ENCODE results near the gene C1orf185. TPM values are rescaled to one million over a fixed set of nuclear protein-coding genes. Genes with fewer than 3 reads are reported as not detected.

The C1orf185 gene
- total RNA-seq = not detected

DNA sequence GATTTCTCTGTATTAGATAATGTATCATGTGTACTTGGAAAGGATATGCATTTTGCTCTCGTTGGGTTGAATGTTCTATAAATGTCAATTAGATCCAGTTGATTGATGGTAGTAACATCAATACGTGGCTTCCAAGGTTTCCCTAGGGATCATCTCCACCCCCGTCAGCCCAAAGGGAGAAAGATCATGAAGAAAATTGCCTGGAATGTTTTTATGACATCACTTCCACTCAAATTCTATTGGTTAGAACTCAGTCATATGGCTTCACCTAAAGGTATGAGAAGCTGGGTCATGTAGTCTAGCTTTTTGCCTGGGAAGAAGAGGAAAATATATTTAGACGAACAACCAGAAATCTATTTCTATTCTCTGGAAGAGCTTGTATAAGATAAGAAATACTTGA is at the start of gene C1orf185:
C1orf185 (plus strand) TSS at position 253 of the 400 bp plus-strand sequence; CDS start at position 259, 6 bp downstream.
- no peaks in the 10 kb centered on the region for H3K27me3 ChIP-seq
- H3K36me3 ChIP-seq = no peaks in the 10 kb centered on the region
- no peak for DNase-seq (ENCODE audit: low spot score in 2 of 2)
- no peaks in the 10 kb centered on the region for H3K9me3 ChIP-seq
- no peak within 1 kb of the TSS for H3K4me3 ChIP-seq
- WGBS = 37% methylated on average over 4 of the region's 4 CpGs
- no peaks in the 10 kb centered on the region for H3K4me1 ChIP-seq
- no peak within 1 kb of the TSS for H3K27ac ChIP-seq
- TF ChIP-seq EP300 (IDR thresholded peaks at IDR 0.05) (no peak), POLR2AphosphoS5 (IDR thresholded peaks at IDR 0.05) (no peak), POLR2A (IDR thresholded peaks at IDR 0.05) (no peak)
- TF ChIP-seq, protein P1, sequence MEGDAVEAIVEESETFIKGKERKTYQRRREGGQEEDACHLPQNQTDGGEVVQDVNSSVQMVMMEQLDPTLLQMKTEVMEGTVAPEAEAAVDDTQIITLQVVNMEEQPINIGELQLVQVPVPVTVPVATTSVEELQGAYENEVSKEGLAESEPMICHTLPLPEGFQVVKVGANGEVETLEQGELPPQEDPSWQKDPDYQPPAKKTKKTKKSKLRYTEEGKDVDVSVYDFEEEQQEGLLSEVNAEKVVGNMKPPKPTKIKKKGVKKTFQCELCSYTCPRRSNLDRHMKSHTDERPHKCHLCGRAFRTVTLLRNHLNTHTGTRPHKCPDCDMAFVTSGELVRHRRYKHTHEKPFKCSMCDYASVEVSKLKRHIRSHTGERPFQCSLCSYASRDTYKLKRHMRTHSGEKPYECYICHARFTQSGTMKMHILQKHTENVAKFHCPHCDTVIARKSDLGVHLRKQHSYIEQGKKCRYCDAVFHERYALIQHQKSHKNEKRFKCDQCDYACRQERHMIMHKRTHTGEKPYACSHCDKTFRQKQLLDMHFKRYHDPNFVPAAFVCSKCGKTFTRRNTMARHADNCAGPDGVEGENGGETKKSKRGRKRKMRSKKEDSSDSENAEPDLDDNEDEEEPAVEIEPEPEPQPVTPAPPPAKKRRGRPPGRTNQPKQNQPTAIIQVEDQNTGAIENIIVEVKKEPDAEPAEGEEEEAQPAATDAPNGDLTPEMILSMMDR (IDR thresholded peaks at IDR 0.05) = no peak

DNA sequence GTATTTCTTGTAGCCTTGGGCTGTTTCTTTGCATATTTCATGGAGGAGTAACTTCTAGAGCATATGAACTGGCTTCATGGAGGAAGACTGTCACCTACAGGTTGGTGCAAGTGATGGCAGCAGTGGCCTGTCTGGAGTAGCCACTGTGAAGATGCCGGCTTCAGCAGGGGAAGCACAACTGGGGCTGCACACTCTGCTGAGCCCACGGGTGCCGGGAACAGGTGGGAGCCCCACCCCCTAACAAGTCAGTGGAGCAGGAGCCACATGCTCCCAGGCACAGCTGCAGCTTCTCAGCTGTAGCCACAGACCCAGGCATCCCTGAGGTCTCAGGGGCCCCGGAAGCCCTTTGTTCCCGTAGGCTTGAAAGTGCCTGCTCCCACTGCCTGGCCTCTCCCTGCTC is 43.2 kb upstream of the C1orf185 start:
- no peak for TF ChIP-seq POLR2A (IDR thresholded peaks at IDR 0.05)
- 78% methylated on average over 3 of the region's 5 CpGs for WGBS
- H3K27ac ChIP-seq = no peak overlapping the region
- H3K4me1 ChIP-seq = no peaks in the 10 kb centered on the region
- H3K36me3 ChIP-seq = no peaks in the 10 kb centered on the region
- DNase-seq (ENCODE audit: low spot score in 2 of 2) = no peak
- H3K4me3 ChIP-seq = no peak overlapping the region
- H3K27me3 ChIP-seq = no peaks in the 10 kb centered on the region
- H3K9me3 ChIP-seq = peaks cover 10% of the 10 kb centered on the region

DNA sequence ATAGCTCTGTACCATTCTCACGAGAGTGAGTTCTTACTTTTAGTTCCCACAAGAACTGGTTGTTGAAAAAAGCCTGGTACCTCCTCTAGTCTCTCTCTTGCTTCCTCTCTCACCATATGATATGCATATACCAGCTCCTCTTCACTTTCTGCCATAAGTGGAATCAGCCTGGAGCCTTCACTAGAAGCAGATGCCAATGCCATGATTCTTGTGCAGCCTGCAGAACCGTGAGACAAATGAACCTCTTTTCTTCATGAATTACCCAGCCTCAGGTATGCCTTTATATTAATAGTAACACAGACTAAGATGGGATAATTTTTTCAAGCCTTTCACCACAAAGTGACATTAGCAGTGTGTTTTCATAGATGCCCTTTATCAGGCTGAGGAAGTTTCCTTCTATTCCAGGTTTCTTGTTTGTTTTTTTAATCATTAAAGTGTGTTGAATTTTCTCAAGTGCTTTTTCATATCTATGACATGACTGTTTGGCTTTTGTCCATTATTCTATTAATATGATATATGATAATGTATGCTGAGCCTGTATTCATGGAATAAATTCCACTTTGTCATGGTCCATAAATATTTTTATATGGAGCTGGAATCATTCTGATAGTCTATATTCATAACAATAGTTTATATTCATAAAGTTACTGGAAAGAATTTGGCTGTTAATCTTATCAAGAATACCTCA is 40.7 kb upstream of the C1orf185 start:
- Histone ChIP-seq H3K9me3 (peaks cover 9% of the 10 kb centered on the region), H3K27ac (no peak overlapping the region), H3K4me1 (no peaks in the 10 kb centered on the region), H3K4me3 (no peak overlapping the region), H3K27me3 (no peaks in the 10 kb centered on the region), H3K36me3 (no peaks in the 10 kb centered on the region)
- WGBS = 25% methylated on average over 2 of the region's 2 CpGs
- TF ChIP-seq, protein P1 (IDR thresholded peaks at IDR 0.05) = no peak
- TF ChIP-seq POLR2AphosphoS5 (IDR thresholded peaks at IDR 0.05) (no peak), EP300 (IDR thresholded peaks at IDR 0.05) (no peak), POLR2A (IDR thresholded peaks at IDR 0.05) (no peak)
- no peak for DNase-seq (ENCODE audit: low spot score in 2 of 2)

DNA sequence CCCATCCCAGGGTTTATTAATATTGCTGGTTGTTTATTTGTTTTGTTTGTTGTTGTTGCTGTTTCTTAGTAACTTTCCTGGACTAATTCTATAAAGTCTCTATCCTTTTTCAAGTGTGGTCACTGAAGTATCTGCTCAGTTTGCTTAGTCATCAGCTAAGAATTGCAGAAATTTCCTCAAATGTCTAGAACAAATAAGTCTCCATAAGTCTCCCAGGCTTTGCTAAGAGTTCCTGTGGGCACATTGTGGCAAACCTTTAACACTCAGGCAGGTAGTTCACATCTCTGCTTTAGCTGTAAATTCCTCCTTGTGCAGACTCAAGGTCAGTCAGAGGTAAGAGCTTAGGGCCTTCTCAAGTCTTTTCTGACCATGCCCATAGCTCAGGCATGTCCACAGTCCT is 38.9 kb upstream of the C1orf185 start:
- no peaks in the 10 kb centered on the region for H3K9me3 ChIP-seq
- TF ChIP-seq, protein P1 (IDR thresholded peaks at IDR 0.05) = no peak
- TF ChIP-seq POLR2A (IDR thresholded peaks at IDR 0.05) = no peak
- no peak for TF ChIP-seq POLR2AphosphoS5 (IDR thresholded peaks at IDR 0.05)
- no peak for TF ChIP-seq EP300 (IDR thresholded peaks at IDR 0.05)
- no peak overlapping the region for H3K27ac ChIP-seq
- DNase-seq (ENCODE audit: low spot score in 2 of 2) = no peak
- no peak overlapping the region for H3K4me3 ChIP-seq
- H3K27me3 ChIP-seq = no peaks in the 10 kb centered on the region
- no peaks in the 10 kb centered on the region for H3K36me3 ChIP-seq
- no peaks in the 10 kb centered on the region for H3K4me1 ChIP-seq

DNA sequence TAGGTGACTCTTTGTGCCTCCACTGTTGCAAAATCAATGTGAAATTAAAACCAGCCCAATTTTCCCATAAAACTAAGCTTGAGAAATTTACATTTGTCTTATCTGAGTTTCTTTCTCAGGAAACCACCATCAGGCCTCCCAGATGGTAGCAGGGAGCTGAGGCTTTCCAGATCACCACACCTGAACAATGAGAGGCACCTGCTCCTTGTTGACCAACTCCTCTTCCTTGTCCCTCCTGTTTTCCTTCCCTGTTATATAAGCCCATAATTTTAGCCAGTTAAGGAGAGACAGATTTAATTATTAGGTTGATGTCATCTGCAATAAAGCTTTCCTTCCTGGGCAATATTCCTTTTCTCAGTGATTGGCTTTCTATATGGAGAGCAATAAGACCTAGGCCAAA is 32.0 kb upstream of the C1orf185 start:
- TF ChIP-seq EP300 (IDR thresholded peaks at IDR 0.05) (no peak), POLR2A (IDR thresholded peaks at IDR 0.05) (no peak), POLR2AphosphoS5 (IDR thresholded peaks at IDR 0.05) (no peak)
- TF ChIP-seq, protein P1 (IDR thresholded peaks at IDR 0.05) = no peak
- Histone ChIP-seq H3K27me3 (no peaks in the 10 kb centered on the region), H3K4me1 (no peaks in the 10 kb centered on the region), H3K9me3 (no peaks in the 10 kb centered on the region), H3K27ac (no peak overlapping the region), H3K4me3 (no peak overlapping the region), H3K36me3 (no peaks in the 10 kb centered on the region)
- DNase-seq (ENCODE audit: low spot score in 2 of 2) = no peak

DNA sequence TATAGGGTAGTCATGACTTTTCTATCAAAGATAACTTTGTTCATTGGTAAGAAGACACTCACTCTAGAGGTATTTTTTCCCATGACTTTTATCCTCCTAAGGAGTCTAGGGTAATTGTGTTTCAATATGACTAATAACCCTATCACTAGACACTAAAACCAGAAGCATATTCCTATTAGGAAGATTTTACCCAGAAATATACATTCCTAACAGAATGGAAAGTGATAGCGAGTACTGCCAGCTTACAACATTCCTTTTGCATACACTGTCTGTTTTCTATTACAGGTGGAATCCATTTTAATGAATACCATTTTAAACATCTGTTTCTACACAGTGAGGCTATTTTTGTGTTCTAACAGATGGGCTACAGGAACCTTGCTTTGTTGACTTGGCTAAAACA is 31.4 kb upstream of the C1orf185 start:
- Histone ChIP-seq H3K27me3 (no peaks in the 10 kb centered on the region), H3K27ac (no peak overlapping the region), H3K4me1 (no peaks in the 10 kb centered on the region), H3K9me3 (no peaks in the 10 kb centered on the region), H3K36me3 (no peaks in the 10 kb centered on the region), H3K4me3 (no peak overlapping the region)
- TF ChIP-seq POLR2AphosphoS5 (IDR thresholded peaks at IDR 0.05) = no peak
- TF ChIP-seq, protein P1 (IDR thresholded peaks at IDR 0.05) = no peak
- no peak for TF ChIP-seq EP300 (IDR thresholded peaks at IDR 0.05)
- no peak for TF ChIP-seq POLR2A (IDR thresholded peaks at IDR 0.05)
- DNase-seq (ENCODE audit: low spot score in 2 of 2) = no peak
- WGBS = 46% methylated on average over 1 of the region's 1 CpG
